Cardiac muscle cell (in vitro differentiated cells and primary cell): Measurements from ENCODE around the gene TNFRSF1A. TPM values are rescaled to one million over a fixed set of nuclear protein-coding genes. Genes with fewer than 3 reads are reported as not detected.

Experiments used
- DNase-seq, 2 donors: peaks; one replicate each; pipeline versions ENCODE4 v3.0.0 to v3.0.0-alpha.2; 2010 to 2017; ENCODE audit warnings: low read depth in 1 of 2, low spot score in 1 of 2
- H3K27ac ChIP-seq: fragments of 200-600 bp; sonication (generic); 2 replicates; pipeline ENCODE4 v1.5.1; 2016
- H3K27me3 ChIP-seq: fragments of 200-600 bp; sonication (generic); 2 replicates; pipeline ENCODE4 v1.6.0; 2016; ENCODE audit warnings: control low read depth
- H3K36me3 ChIP-seq: fragments of 200-600 bp; sonication (generic); 2 replicates; pipeline ENCODE4 v1.5.1; 2016; ENCODE audit warnings: control low read depth
- H3K4me1 ChIP-seq: fragments of 200-600 bp; sonication (generic); 2 replicates; pipeline ENCODE4 v1.8.1; 2017; ENCODE audit warnings: low read depth, mild to moderate bottlenecking, mixed run types
- H3K4me3 ChIP-seq: fragments of 200-600 bp; sonication (generic); 2 replicates; pipeline ENCODE4 v1.5.1; 2016; ENCODE audit warnings: mild to moderate bottlenecking
- H3K9me3 ChIP-seq: fragments of 200-600 bp; sonication (generic); 2 replicates; pipeline ENCODE4 v1.5.1; 2017; ENCODE audit warnings: low read depth, mild to moderate bottlenecking, control low read depth
- polyA plus RNA-seq: library from polyadenylated mRNA; unstranded; fragments of >200 nt; fragmentation: Nextera tagmentation; extraction: Ambion mirVana; gene quantifications from 2 replicates; pipeline ENCODE4 v1.2.1, GENCODE V29; 2016
- total RNA-seq: library from RNA; depleted of rRNA; stranded (reverse); fragments of >200 nt; gene quantifications from 2 replicates; pipeline ENCODE4 v1.2.3, GENCODE V29; 2016
- TF ChIP-seq, protein P1 (sequence below): IDR thresholded peaks from 2 replicates; pipeline ENCODE4 v1.5.1; 2012; ENCODE audit warnings: low read depth, mild to moderate bottlenecking, low read length

TNFRSF1A gene
- total and polyA plus RNA-seq, 2 experiments from 2014 or later: 33.3 to 42.3 TPM

GRCh38 chr12:6355491-6356373, 13.9 kb upstream of the TNFRSF1A start:
- Histone ChIP-seq H3K36me3 (no peaks in the 10 kb centered on the region), H3K4me1 (no peaks in the 10 kb centered on the region), H3K9me3 (no peaks in the 10 kb centered on the region), H3K27ac (no peak overlapping the region), H3K27me3 (no peaks in the 10 kb centered on the region), H3K4me3 (no peak overlapping the region)
- TF ChIP-seq, protein P1, sequence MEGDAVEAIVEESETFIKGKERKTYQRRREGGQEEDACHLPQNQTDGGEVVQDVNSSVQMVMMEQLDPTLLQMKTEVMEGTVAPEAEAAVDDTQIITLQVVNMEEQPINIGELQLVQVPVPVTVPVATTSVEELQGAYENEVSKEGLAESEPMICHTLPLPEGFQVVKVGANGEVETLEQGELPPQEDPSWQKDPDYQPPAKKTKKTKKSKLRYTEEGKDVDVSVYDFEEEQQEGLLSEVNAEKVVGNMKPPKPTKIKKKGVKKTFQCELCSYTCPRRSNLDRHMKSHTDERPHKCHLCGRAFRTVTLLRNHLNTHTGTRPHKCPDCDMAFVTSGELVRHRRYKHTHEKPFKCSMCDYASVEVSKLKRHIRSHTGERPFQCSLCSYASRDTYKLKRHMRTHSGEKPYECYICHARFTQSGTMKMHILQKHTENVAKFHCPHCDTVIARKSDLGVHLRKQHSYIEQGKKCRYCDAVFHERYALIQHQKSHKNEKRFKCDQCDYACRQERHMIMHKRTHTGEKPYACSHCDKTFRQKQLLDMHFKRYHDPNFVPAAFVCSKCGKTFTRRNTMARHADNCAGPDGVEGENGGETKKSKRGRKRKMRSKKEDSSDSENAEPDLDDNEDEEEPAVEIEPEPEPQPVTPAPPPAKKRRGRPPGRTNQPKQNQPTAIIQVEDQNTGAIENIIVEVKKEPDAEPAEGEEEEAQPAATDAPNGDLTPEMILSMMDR: no peak
- DNase-seq: no peak

- no peaks in the 10 kb centered on the region for H3K9me3 ChIP-seq
- H3K36me3 ChIP-seq: no peaks in the 10 kb centered on the region
- no peaks in the 10 kb centered on the region for H3K27me3 ChIP-seq
- no peak for DNase-seq
- H3K4me3 ChIP-seq: no peak overlapping the region
- no peaks in the 10 kb centered on the region for H3K4me1 ChIP-seq
- no peak overlapping the region for H3K27ac ChIP-seq
- TF ChIP-seq, protein P1: no peak
Measured at GRCh38 chr12:6354495-6355393, 12.9 kb upstream of the TNFRSF1A start.

GRCh38 chr12:6352193-6353173, 10.6 kb upstream of the TNFRSF1A start:
- H3K4me1 ChIP-seq: no peaks in the 10 kb centered on the region
- no peak overlapping the region for H3K27ac ChIP-seq
- no peaks in the 10 kb centered on the region for H3K36me3 ChIP-seq
- H3K4me3 ChIP-seq: no peak overlapping the region
- H3K9me3 ChIP-seq: no peaks in the 10 kb centered on the region
- no peaks in the 10 kb centered on the region for H3K27me3 ChIP-seq
- TF ChIP-seq, protein P1: no peak
- DNase-seq: no peak

DNA sequence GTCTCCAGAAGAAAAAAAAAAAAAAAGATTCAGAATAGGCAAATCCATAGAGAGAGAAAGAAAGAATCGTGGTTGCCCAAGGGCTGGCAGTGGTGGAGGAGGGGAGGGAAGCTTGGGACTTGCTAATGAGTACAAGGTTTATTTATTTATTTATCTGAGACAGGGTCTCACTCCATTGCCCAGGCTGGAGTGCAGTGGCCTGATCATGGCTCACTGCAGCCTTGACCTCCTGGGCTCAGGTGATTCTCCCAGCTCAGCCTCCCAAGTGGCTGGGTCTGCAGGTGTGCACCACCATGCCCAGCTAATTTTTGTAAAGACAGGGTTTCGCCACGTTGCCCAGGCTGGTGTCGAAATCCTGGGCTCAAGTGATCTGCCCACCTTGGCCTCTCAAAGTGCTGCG, 9.7 kb upstream of the TNFRSF1A start:
- Histone ChIP-seq H3K4me3 (no peak overlapping the region), H3K4me1 (no peaks in the 10 kb centered on the region), H3K9me3 (no peaks in the 10 kb centered on the region), H3K36me3 (no peaks in the 10 kb centered on the region), H3K27ac (no peak overlapping the region), H3K27me3 (no peaks in the 10 kb centered on the region)
- TF ChIP-seq, protein P1: no peak
- no peak for DNase-seq
